ENCODE data around the gene MYO7B.

GRCh38 chr2:127610561-127610960 is 75.1 kb downstream of the MYO7B start:
- TF ChIP-seq CTCF (IDR thresholded peaks at IDR 0.05; ENCODE audit: low read length): no peak
- no peak for TF ChIP-seq EZH2 (IDR thresholded peaks at IDR 0.05; ENCODE audit: borderline replicate concordance, low read length)

Measured in OCI-LY1 (cell line).